ENCODE data around the gene FUCA2.
A peak's percentile ranks its signal among the peaks of the same experiment; 100 is the strongest.

Gene FUCA2

GRCh38 chr6:143501851-143502250, 9.7 kb downstream of the FUCA2 start:
- H3K4me1 ChIP-seq (ENCODE audit: insufficient read depth, low read length): no peaks in the 10 kb centered on the region
- no peaks in the 10 kb centered on the region for H3K36me3 ChIP-seq (ENCODE audit: insufficient read depth, low read length)
- no peak overlapping the region for H3K4me2 ChIP-seq (ENCODE audit: insufficient read depth, low read length)
- no peaks in the 10 kb centered on the region for H3K79me2 ChIP-seq (ENCODE audit: insufficient read depth, low read length)
- no peak overlapping the region for H3K9ac ChIP-seq (ENCODE audit: low read depth, low read length)
- H3K27ac ChIP-seq (ENCODE audit: low read length): no peak overlapping the region
- no peak overlapping the region for H2AFZ ChIP-seq (ENCODE audit: low read depth, low read length)
- H3K27me3 ChIP-seq (ENCODE audit: insufficient read depth, low read length, poor library complexity): no peaks in the 10 kb centered on the region
- H4K20me1 ChIP-seq (ENCODE audit: insufficient read depth, low read length): no peaks in the 10 kb centered on the region
- no peak overlapping the region for H3K4me3 ChIP-seq (ENCODE audit: low read depth in 1 of 2, low read length in 2 of 2)
- H3K9me3 ChIP-seq (ENCODE audit: insufficient read depth, low read length, severe bottlenecking): no peaks in the 10 kb centered on the region
- TF ChIP-seq EZH2 (IDR thresholded peaks at IDR 0.05; ENCODE audit: borderline replicate concordance, low read depth, low read length, severe bottlenecking) (no peak), CTCF (IDR thresholded peaks at IDR 0.05; ENCODE audit: borderline replicate concordance, extremely low read depth, low read length, poor library complexity, severe bottlenecking) (peak; percentile 36)
- ATAC-seq (ENCODE audit: insufficient read depth, low read depth) (no peak), DNase-seq (peak; percentile 15)

- H4K20me1 ChIP-seq (ENCODE audit: insufficient read depth, low read length): no peaks in the 10 kb centered on the region
- no peak overlapping the region for H3K9ac ChIP-seq (ENCODE audit: low read depth, low read length)
- no peak overlapping the region for H3K4me3 ChIP-seq (ENCODE audit: low read depth in 1 of 2, low read length in 2 of 2)
- H3K4me1 ChIP-seq (ENCODE audit: insufficient read depth, low read length): no peaks in the 10 kb centered on the region
- TF ChIP-seq EZH2 (IDR thresholded peaks at IDR 0.05; ENCODE audit: borderline replicate concordance, low read depth, low read length, severe bottlenecking): no peak
- ATAC-seq (ENCODE audit: insufficient read depth, low read depth) (peak; percentile 95), DNase-seq (peak; percentile 57)
- no peaks in the 10 kb centered on the region for H3K27me3 ChIP-seq (ENCODE audit: insufficient read depth, low read length, poor library complexity)
- H3K79me2 ChIP-seq (ENCODE audit: insufficient read depth, low read length): no peaks in the 10 kb centered on the region
- no peaks in the 10 kb centered on the region for H3K9me3 ChIP-seq (ENCODE audit: insufficient read depth, low read length, severe bottlenecking)
- no peak overlapping the region for H3K4me2 ChIP-seq (ENCODE audit: insufficient read depth, low read length)
- no peak overlapping the region for H2AFZ ChIP-seq (ENCODE audit: low read depth, low read length)
- H3K36me3 ChIP-seq (ENCODE audit: insufficient read depth, low read length): no peaks in the 10 kb centered on the region
- no peak overlapping the region for H3K27ac ChIP-seq (ENCODE audit: low read length)
Observed at GRCh38 chr6:143498428-143498827, 13.1 kb downstream of the FUCA2 start.

- Histone ChIP-seq H3K9ac (ENCODE audit: low read depth, low read length) (no peak overlapping the region), H3K27ac (ENCODE audit: low read length) (no peak overlapping the region), H3K4me1 (ENCODE audit: insufficient read depth, low read length) (no peaks in the 10 kb centered on the region), H3K27me3 (ENCODE audit: insufficient read depth, low read length, poor library complexity) (no peaks in the 10 kb centered on the region), H3K9me3 (ENCODE audit: insufficient read depth, low read length, severe bottlenecking) (no peaks in the 10 kb centered on the region), H3K79me2 (ENCODE audit: insufficient read depth, low read length) (no peaks in the 10 kb centered on the region), H4K20me1 (ENCODE audit: insufficient read depth, low read length) (no peaks in the 10 kb centered on the region), H3K4me2 (ENCODE audit: insufficient read depth, low read length) (no peak overlapping the region), H2AFZ (ENCODE audit: low read depth, low read length) (no peak overlapping the region), H3K4me3 (ENCODE audit: low read depth in 1 of 2, low read length in 2 of 2) (no peak overlapping the region), H3K36me3 (ENCODE audit: insufficient read depth, low read length) (no peaks in the 10 kb centered on the region)
- DNase-seq (no peak), ATAC-seq (ENCODE audit: insufficient read depth, low read depth) (no peak)
- TF ChIP-seq EZH2 (IDR thresholded peaks at IDR 0.05; ENCODE audit: borderline replicate concordance, low read depth, low read length, severe bottlenecking) (no peak), CTCF (IDR thresholded peaks at IDR 0.05; ENCODE audit: borderline replicate concordance, extremely low read depth, low read length, poor library complexity, severe bottlenecking) (no peak)
Observed at GRCh38 chr6:143496974-143497373, 14.5 kb downstream of the FUCA2 start.

- Histone ChIP-seq H3K9ac (ENCODE audit: low read depth, low read length) (no peak overlapping the region), H3K79me2 (ENCODE audit: insufficient read depth, low read length) (no peaks in the 10 kb centered on the region), H3K4me2 (ENCODE audit: insufficient read depth, low read length) (no peak overlapping the region), H3K9me3 (ENCODE audit: insufficient read depth, low read length, severe bottlenecking) (no peaks in the 10 kb centered on the region), H3K4me1 (ENCODE audit: insufficient read depth, low read length) (no peaks in the 10 kb centered on the region), H2AFZ (ENCODE audit: low read depth, low read length) (no peak overlapping the region), H3K4me3 (ENCODE audit: low read depth in 1 of 2, low read length in 2 of 2) (no peak overlapping the region), H4K20me1 (ENCODE audit: insufficient read depth, low read length) (no peaks in the 10 kb centered on the region), H3K27ac (ENCODE audit: low read length) (no peak overlapping the region), H3K27me3 (ENCODE audit: insufficient read depth, low read length, poor library complexity) (no peaks in the 10 kb centered on the region), H3K36me3 (ENCODE audit: insufficient read depth, low read length) (no peaks in the 10 kb centered on the region)
- no peak for ATAC-seq (ENCODE audit: insufficient read depth, low read depth)
- TF ChIP-seq EZH2 (IDR thresholded peaks at IDR 0.05; ENCODE audit: borderline replicate concordance, low read depth, low read length, severe bottlenecking): no peak
- TF ChIP-seq CTCF (IDR thresholded peaks at IDR 0.05; ENCODE audit: borderline replicate concordance, extremely low read depth, low read length, poor library complexity, severe bottlenecking): no peak
- no peak for DNase-seq
Observed at GRCh38 chr6:143490775-143491174, 20.7 kb downstream of the FUCA2 start.
